Thyroid gland (tissue), 4 donors: ENCODE results near the gene SLC35F3. TPM values are rescaled to one million over a fixed set of nuclear protein-coding genes. Genes with fewer than 3 reads are reported as not detected.

ENCODE experiments used
- DNase-seq, 2 donors: peaks; one replicate each; pipeline ENCODE4 v3.0.0-alpha.2; 2019
- H3K27ac ChIP-seq, 3 donors: fragments of 200-600 bp; sonication (generic); 1 replicate in 2 of 3; 2 replicates in 1 of 3; pipeline ENCODE4 v1.5.1; 2016 to 2019; ENCODE audit warnings: mild to moderate bottlenecking in 1 of 3, moderate library complexity in 1 of 3
- H3K27me3 ChIP-seq: fragments of 200-600 bp; sonication (generic); one replicate; pipeline ENCODE4 v1.5.1; 2019
- H3K36me3 ChIP-seq, 2 donors: fragments of 200-600 bp; sonication (generic); one replicate each; pipeline ENCODE4 v1.5.1; 2016 to 2019
- H3K4me1 ChIP-seq, 2 donors: fragments of 200-600 bp; sonication (generic); one replicate each; pipeline ENCODE4 v1.5.1; 2017 to 2019
- H3K4me3 ChIP-seq, 3 donors: fragments of 200-600 bp; sonication (generic); replicated peaks in 1 of 3; 1 replicate in 2 of 3; 2 replicates in 1 of 3; pipeline ENCODE4 v1.5.1; 2016; ENCODE audit warnings: mild to moderate bottlenecking in 1 of 3
- H3K9me3 ChIP-seq: fragments of 200-600 bp; sonication (generic); one replicate; pipeline ENCODE4 v1.5.1; 2017
- CTCF ChIP-seq, 6 experiments: fragments of 200-600 bp in 3 of 6; fragments of 450-650 bp in 3 of 6; sonication (generic) in 3 of 6; IDR thresholded peaks; one replicate each; pipeline ENCODE4 v1.5.1; 2016 to 2019; ENCODE audit warnings: antibody characterized with exemption in 6 of 6, mild to moderate bottlenecking in 2 of 6, inconsistent platforms in 1 of 6, moderate library complexity in 1 of 6
- POLR2A ChIP-seq, 2 donors: fragments of 450-650 bp; IDR thresholded peaks; one replicate each; pipeline ENCODE4 v1.6.1; 2017; ENCODE audit warnings: antibody characterized with exemption in 2 of 2, mild to moderate bottlenecking in 2 of 2, moderate library complexity in 1 of 2
- WGBS, 2 donors: methylation state at CpG; one replicate each; pipeline ENCODE4 v1.1.5; 2017; 5-methylcytosine and 5-hydroxymethylcytosine counted together
- intact Hi-C: fragments of 100-400 bp; cut with DNase I; formaldehyde crosslinking; loops from one replicate; pipeline ENCODE4 v1.15.1; 2023
- total RNA-seq, 4 donors: library from RNA; depleted of rRNA; stranded (reverse); fragments of >200 nt; gene quantifications; one replicate each; pipeline ENCODE4 v1.2.3, GENCODE V29; 2016

SLC35F3 gene
- total RNA-seq, 4 donors from 2014 or later = 0.89 to 1.9 (median 1.5) TPM; not detected in 1

DNA sequence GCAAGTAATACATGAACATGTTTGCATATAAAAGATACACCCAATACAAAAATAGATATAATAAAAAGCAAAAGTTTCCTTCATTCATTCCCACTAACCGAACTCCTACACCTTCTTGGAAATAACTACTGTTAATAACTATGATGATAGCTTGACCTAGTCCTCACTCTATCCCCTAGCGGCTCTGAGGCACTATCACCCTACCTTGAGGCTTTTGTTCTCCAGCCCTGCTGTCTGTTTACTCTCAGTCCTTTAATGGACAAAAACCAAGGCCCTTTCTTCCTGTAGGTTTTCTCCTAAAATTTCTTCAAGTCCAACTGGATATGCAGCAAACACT is 186.6 kb downstream of the SLC35F3 start:
- WGBS, 2 donors = 90% methylated on average over 2 of the region's 2 CpGs
- no peaks in the 10 kb centered on the region for H3K36me3 ChIP-seq
- H3K4me3 ChIP-seq = no peak overlapping the region
- no peaks in the 10 kb centered on the region for H3K27me3 ChIP-seq
- TF ChIP-seq CTCF (IDR thresholded peaks at IDR 0.05) (no peak), POLR2A (IDR thresholded peaks at IDR 0.05) (no peak)
- H3K9me3 ChIP-seq = no peaks in the 10 kb centered on the region
- intact Hi-C loops = no loop called here
- DNase-seq = no peak
- H3K27ac ChIP-seq = no peak overlapping the region
- peaks cover 0 to 13% of the 10 kb centered on the region in 2 donors for H3K4me1 ChIP-seq

GRCh38 chr1:234091876-234092275 is 187.4 kb downstream of the SLC35F3 start:
- 57 to 61% methylated on average over 2 of the region's 2 CpGs for WGBS, 2 donors
- DNase-seq = peak; percentile 32 to 45
- TF ChIP-seq CTCF (IDR thresholded peaks at IDR 0.05) (no peak), POLR2A (IDR thresholded peaks at IDR 0.05) (no peak)
- intact Hi-C loops = no loop called here
- H3K9me3 ChIP-seq = no peaks in the 10 kb centered on the region
- no peak overlapping the region for H3K27ac ChIP-seq
- H3K4me3 ChIP-seq = no peak overlapping the region
- no peaks in the 10 kb centered on the region for H3K27me3 ChIP-seq
- no peaks in the 10 kb centered on the region for H3K36me3 ChIP-seq
- peaks cover 0 to 13% of the 10 kb centered on the region in 2 donors for H3K4me1 ChIP-seq

DNA sequence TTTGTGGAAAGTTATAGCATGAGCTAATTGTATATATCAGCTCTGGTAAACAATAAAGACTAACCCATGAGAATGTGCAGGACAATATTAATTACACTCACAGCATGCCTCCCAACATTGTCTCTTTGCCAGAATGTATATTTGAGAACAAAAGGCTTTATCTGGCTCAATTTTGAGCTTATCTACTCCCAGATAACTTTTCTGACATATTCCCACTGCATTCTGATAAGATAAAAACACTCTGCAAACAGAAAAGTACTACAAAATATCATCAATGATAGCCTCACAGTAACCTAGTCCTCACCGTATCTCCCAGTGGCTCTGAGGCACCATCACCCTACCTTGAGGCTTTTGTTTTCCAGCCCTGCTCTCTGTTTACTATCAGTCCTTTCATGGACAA is 188.6 kb downstream of the SLC35F3 start:
- Histone ChIP-seq H3K4me1 (peaks cover 0 to 13% of the 10 kb centered on the region in 2 donors), H3K27me3 (no peaks in the 10 kb centered on the region), H3K4me3 (no peak overlapping the region), H3K9me3 (no peaks in the 10 kb centered on the region), H3K36me3 (no peaks in the 10 kb centered on the region), H3K27ac (no peak overlapping the region)
- no peak for DNase-seq
- TF ChIP-seq CTCF (IDR thresholded peaks at IDR 0.05) (no peak), POLR2A (IDR thresholded peaks at IDR 0.05) (no peak)
- 70 to 72% methylated on average over 1 of the region's 1 CpG for WGBS, 2 donors
- intact Hi-C loops = no loop called here

GRCh38 chr1:234093741-234094140 is 189.3 kb downstream of the SLC35F3 start:
- H3K27ac ChIP-seq = no peak overlapping the region
- no peak overlapping the region for H3K4me3 ChIP-seq
- intact Hi-C loops = no loop called here
- peaks cover 0 to 13% of the 10 kb centered on the region in 2 donors for H3K4me1 ChIP-seq
- H3K9me3 ChIP-seq = no peaks in the 10 kb centered on the region
- DNase-seq = peak in 1 of 2 donors; percentile 3
- no peak for TF ChIP-seq CTCF (IDR thresholded peaks at IDR 0.05)
- no peak for TF ChIP-seq POLR2A (IDR thresholded peaks at IDR 0.05)
- no peaks in the 10 kb centered on the region for H3K36me3 ChIP-seq
- H3K27me3 ChIP-seq = no peaks in the 10 kb centered on the region
- 57 to 61% methylated on average over 5 of the region's 5 CpGs for WGBS, 2 donors

DNA sequence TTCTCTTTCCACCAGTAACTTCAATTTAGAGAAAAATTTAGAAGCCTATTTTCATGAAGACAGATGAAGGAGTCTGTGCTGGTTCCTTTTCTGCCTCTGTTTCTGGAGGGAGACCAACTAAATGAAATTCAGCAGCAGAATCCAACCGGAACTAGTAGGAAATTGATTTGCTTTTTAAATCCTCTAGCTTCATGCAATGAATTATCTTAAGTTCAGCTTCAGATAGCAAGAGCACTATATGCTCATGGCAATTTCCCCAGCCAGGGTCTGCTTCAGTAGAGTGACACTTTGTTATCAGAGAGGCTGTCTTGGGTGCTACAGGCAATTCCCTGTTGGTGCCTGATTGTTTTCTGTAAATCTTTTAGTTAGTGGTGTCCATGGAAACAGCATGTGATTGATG is 189.7 kb downstream of the SLC35F3 start:
- H3K36me3 ChIP-seq = no peaks in the 10 kb centered on the region
- no peaks in the 10 kb centered on the region for H3K9me3 ChIP-seq
- H3K27ac ChIP-seq = no peak overlapping the region
- H3K4me3 ChIP-seq = no peak overlapping the region
- H3K27me3 ChIP-seq = no peaks in the 10 kb centered on the region
- 67 to 68% methylated on average over 1 of the region's 1 CpG for WGBS, 2 donors
- intact Hi-C loops = no loop called here
- no peak for DNase-seq
- TF ChIP-seq POLR2A (IDR thresholded peaks at IDR 0.05) = no peak
- TF ChIP-seq CTCF (IDR thresholded peaks at IDR 0.05) = no peak
- H3K4me1 ChIP-seq = peaks cover 0 to 13% of the 10 kb centered on the region in 2 donors
